WERI-Rb-1 (cell line): ENCODE data around the gene CA7.

Experiments
- DNase-seq: peaks from one replicate; pipeline ENCODE4 v3.0.0-alpha.2; 2020
- H3K27ac ChIP-seq: fragments of 250-450 bp; sonication (Bioruptor Pico); 2 replicates; pipeline ENCODE4 v1.5.1; 2020; ENCODE audit warnings: mild to moderate bottlenecking, moderate library complexity
- H3K27me3 ChIP-seq: fragments of 250-450 bp; sonication (Bioruptor Pico); 2 replicates; pipeline ENCODE4 v1.5.1; 2021; ENCODE audit warnings: mild to moderate bottlenecking, low read depth, moderate library complexity; ENCODE audit not compliant: insufficient read depth, severe bottlenecking
- H3K36me3 ChIP-seq: fragments of 250-450 bp; sonication (Bioruptor Pico); 2 replicates; pipeline ENCODE4 v1.5.1; 2020; ENCODE audit warnings: mild to moderate bottlenecking, moderate library complexity
- H3K4me3 ChIP-seq: 2 replicates; pipeline ENCODE4 v1.5.1; 2011; ENCODE audit warnings: low read depth, mild to moderate bottlenecking, control low read depth, low read length
- H3K9me3 ChIP-seq: fragments of 250-450 bp; sonication (Bioruptor Pico); 2 replicates; pipeline ENCODE4 v1.5.1; 2021; ENCODE audit warnings: mild to moderate bottlenecking, moderate library complexity; ENCODE audit not compliant: severe bottlenecking
- CTCF ChIP-seq: IDR thresholded peaks from 2 replicates; pipeline ENCODE4 v1.5.1; 2011; ENCODE audit warnings: low read depth, mild to moderate bottlenecking, control low read depth, inconsistent platforms, low read length

The CA7 gene

GRCh38 chr16:66850115-66850815 is 6.1 kb downstream of the CA7 start:
- no peak overlapping the region for H3K27ac ChIP-seq
- no peak for TF ChIP-seq CTCF
- H3K27me3 ChIP-seq = peaks cover 7% of the 10 kb centered on the region
- no peaks in the 10 kb centered on the region for H3K36me3 ChIP-seq
- no peak overlapping the region for H3K4me3 ChIP-seq
- H3K9me3 ChIP-seq = no peaks in the 10 kb centered on the region
- no peak for DNase-seq

GRCh38 chr16:66851166-66851964 is 7.2 kb downstream of the CA7 start:
- no peaks in the 10 kb centered on the region for H3K36me3 ChIP-seq
- no peak overlapping the region for H3K4me3 ChIP-seq
- no peak overlapping the region for H3K27ac ChIP-seq
- no peak for TF ChIP-seq CTCF
- no peaks in the 10 kb centered on the region for H3K27me3 ChIP-seq
- no peak for DNase-seq
- no peaks in the 10 kb centered on the region for H3K9me3 ChIP-seq

- no peak for TF ChIP-seq CTCF
- no peak for DNase-seq
- H3K27ac ChIP-seq = no peak overlapping the region
- H3K36me3 ChIP-seq = no peaks in the 10 kb centered on the region
- H3K27me3 ChIP-seq = no peaks in the 10 kb centered on the region
- H3K9me3 ChIP-seq = no peaks in the 10 kb centered on the region
- no peak overlapping the region for H3K4me3 ChIP-seq
Measured at GRCh38 chr16:66853261-66854139, 9.3 kb downstream of the CA7 start.

GRCh38 chr16:66856184-66856730 is 12.0 kb downstream of the CA7 start:
- Histone ChIP-seq H3K36me3 (no peaks in the 10 kb centered on the region), H3K27ac (no peak overlapping the region), H3K4me3 (no peak overlapping the region), H3K27me3 (no peaks in the 10 kb centered on the region), H3K9me3 (no peaks in the 10 kb centered on the region)
- no peak for DNase-seq
- no peak for TF ChIP-seq CTCF

- no peaks in the 10 kb centered on the region for H3K27me3 ChIP-seq
- H3K27ac ChIP-seq = no peak overlapping the region
- no peaks in the 10 kb centered on the region for H3K36me3 ChIP-seq
- DNase-seq = no peak
- H3K4me3 ChIP-seq = no peak overlapping the region
- H3K9me3 ChIP-seq = no peaks in the 10 kb centered on the region
- no peak for TF ChIP-seq CTCF
Measured at GRCh38 chr16:66856801-66857200, 12.6 kb downstream of the CA7 start.
